Stimulated activated CD8-positive, alpha-beta memory T cell treated with anti-CD3 and anti-CD28 coated beads, Interleukin-12 subunit alpha, Interleukin-12 subunit beta, amount 100 ng/mL, for 4 hours (primary cell): Measurements from ENCODE around the gene MSI2.

Source experiments
- DNase-seq: peaks from one replicate; pipeline ENCODE4 v3.0.0-alpha.2; 2020; ENCODE audit warnings: low read depth

MSI2 gene

GRCh38 chr17:57416369-57416768, 160.0 kb downstream of the MSI2 start:
- no peak for DNase-seq

GRCh38 chr17:57417956-57418355, 161.6 kb downstream of the MSI2 start:
- DNase-seq, result no peak

- no peak for DNase-seq
Measured at GRCh38 chr17:57418463-57419246, 162.3 kb downstream of the MSI2 start.

- no peak for DNase-seq
Measured at GRCh38 chr17:57419940-57420550, 163.7 kb downstream of the MSI2 start.

GRCh38 chr17:57420734-57421717, 164.7 kb downstream of the MSI2 start:
- DNase-seq, result no peak

- DNase-seq, result no peak
Measured at GRCh38 chr17:57422574-57423164, 166.3 kb downstream of the MSI2 start.

- no peak for DNase-seq
Measured at GRCh38 chr17:57423541-57423940, 167.2 kb downstream of the MSI2 start.

GRCh38 chr17:57424273-57424672, 167.9 kb downstream of the MSI2 start:
- DNase-seq, result no peak

- DNase-seq, result no peak
Measured at GRCh38 chr17:57424777-57425188, 168.5 kb downstream of the MSI2 start.

- DNase-seq, result no peak
Measured at GRCh38 chr17:57425431-57425830, 169.1 kb downstream of the MSI2 start.

GRCh38 chr17:57425903-57426880, 169.9 kb downstream of the MSI2 start:
- no peak for DNase-seq

- no peak for DNase-seq
Measured at GRCh38 chr17:57429966-57430365, 173.6 kb downstream of the MSI2 start.

GRCh38 chr17:57431415-57431814, 175.1 kb downstream of the MSI2 start:
- no peak for DNase-seq

- no peak for DNase-seq
Measured at GRCh38 chr17:57432507-57433277, 176.4 kb downstream of the MSI2 start.

GRCh38 chr17:57433452-57433851, 177.1 kb downstream of the MSI2 start:
- no peak for DNase-seq

GRCh38 chr17:57434361-57434760, 178.0 kb downstream of the MSI2 start:
- no peak for DNase-seq

GRCh38 chr17:57436565-57436964, 180.2 kb downstream of the MSI2 start:
- no peak for DNase-seq

GRCh38 chr17:57438066-57438731, 181.9 kb downstream of the MSI2 start:
- DNase-seq, result no peak

- DNase-seq, result no peak
Measured at GRCh38 chr17:57439651-57440050, 183.3 kb downstream of the MSI2 start.
